HEK293 (cell line): ENCODE data around the gene THAP3.

Experiments
- HOXC10 ChIP-seq: sonication (generic); formaldehyde crosslinking; IDR thresholded peaks from 2 replicates; pipeline ENCODE4 v1.8.1; 2023; ENCODE audit warnings: mild to moderate bottlenecking, missing genetic modification reagents
- ZNF274 ChIP-seq, 2 experiments: fragments of 200-500 bp in 1 of 2; fragments of 450-650 bp in 1 of 2; sonication (Bioruptor generic) in 1 of 2; formaldehyde crosslinking in 1 of 2; IDR thresholded peaks; 2 replicates each; pipeline versions ENCODE4 v1.5.1 to v1.6.1; 2014 to 2016; ENCODE audit warnings: borderline replicate concordance in 1 of 2, inconsistent platforms in 1 of 2, low read length in 1 of 2, missing biosample characterization in 1 of 2, missing genetic modification characterization in 1 of 2
- TF ChIP-seq, protein P1 (sequence below): fragments of 450-650 bp; formaldehyde crosslinking; IDR thresholded peaks from 2 replicates; pipeline ENCODE4 v1.5.1; 2016; ENCODE audit warnings: missing biosample characterization, missing genetic modification characterization
- TF ChIP-seq, protein P2 (sequence below): fragments of 450-650 bp; formaldehyde crosslinking; IDR thresholded peaks from 2 replicates; pipeline ENCODE4 v1.5.1; 2016; ENCODE audit warnings: missing biosample characterization, missing genetic modification characterization

DNA sequence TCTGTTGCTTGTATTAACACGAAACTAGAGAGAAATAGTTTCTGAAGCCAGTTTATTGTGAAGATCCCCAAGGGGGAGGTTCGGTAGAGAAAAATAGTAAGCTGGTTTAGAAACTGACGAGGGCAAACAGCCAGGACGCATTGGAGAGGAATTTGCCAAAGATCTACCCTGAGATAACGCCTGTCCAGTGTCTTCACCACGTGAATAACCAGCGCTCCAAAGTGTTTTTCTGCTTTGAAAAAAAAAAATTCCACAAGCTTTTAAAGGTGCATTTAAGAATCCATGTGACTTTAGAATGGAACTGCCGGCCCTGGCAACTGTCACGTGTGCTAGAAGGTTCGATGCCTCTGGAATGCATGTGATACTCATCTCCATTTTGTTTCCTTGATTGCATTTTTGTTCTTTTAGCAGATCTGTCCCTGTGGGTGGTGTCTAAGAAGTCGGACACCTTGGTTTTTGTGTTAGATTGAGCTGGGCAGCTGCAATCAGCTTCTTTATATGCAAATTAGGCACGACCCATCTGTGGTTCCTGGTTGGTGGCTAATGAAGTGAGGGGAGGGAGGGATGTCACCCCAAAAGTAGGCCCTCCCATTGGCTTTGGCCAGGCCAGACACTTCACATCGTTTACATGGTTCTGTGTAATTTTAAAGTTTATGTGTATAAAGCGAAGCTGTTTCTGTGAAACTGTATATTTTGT, 1.3 kb upstream of the THAP3 start:
- TF ChIP-seq, protein P1, sequence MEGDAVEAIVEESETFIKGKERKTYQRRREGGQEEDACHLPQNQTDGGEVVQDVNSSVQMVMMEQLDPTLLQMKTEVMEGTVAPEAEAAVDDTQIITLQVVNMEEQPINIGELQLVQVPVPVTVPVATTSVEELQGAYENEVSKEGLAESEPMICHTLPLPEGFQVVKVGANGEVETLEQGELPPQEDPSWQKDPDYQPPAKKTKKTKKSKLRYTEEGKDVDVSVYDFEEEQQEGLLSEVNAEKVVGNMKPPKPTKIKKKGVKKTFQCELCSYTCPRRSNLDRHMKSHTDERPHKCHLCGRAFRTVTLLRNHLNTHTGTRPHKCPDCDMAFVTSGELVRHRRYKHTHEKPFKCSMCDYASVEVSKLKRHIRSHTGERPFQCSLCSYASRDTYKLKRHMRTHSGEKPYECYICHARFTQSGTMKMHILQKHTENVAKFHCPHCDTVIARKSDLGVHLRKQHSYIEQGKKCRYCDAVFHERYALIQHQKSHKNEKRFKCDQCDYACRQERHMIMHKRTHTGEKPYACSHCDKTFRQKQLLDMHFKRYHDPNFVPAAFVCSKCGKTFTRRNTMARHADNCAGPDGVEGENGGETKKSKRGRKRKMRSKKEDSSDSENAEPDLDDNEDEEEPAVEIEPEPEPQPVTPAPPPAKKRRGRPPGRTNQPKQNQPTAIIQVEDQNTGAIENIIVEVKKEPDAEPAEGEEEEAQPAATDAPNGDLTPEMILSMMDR (tag by site-specific recombination): no peak
- TF ChIP-seq, protein P2, sequence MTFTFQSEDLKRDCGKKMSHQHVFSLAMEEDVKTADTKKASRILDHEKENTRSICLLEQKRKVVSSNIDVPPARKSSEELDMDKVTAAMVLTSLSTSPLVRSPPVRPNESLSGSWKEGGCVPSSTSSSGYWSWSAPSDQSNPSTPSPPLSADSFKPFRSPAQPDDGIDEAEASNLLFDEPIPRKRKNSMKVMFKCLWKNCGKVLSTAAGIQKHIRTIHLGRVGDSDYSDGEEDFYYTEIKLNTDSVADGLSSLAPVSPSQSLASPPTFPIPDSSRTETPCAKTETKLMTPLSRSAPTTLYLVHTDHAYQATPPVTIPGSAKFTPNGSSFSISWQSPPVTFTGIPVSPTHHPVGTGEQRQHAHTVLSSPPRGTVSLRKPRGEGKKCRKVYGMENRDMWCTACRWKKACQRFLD (tag by site-specific recombination): no peak
- TF ChIP-seq ZNF274 (IDR thresholded peaks at IDR 0.05; ENCODE audit: low read length) (no peak), ZNF274 (tag by site-specific recombination; IDR thresholded peaks at IDR 0.05; ENCODE audit: borderline replicate concordance) (no peak), HOXC10 (CRISPR knock-in tag) (no peak)
